ENCODE results near the gene IGFL2.
"Not testable (repeated sequence)": the region's sequence is repeated elsewhere in the genome, so short reads cannot be mapped to it uniquely, and the experiment has no call there.

IGFL2 gene

DNA sequence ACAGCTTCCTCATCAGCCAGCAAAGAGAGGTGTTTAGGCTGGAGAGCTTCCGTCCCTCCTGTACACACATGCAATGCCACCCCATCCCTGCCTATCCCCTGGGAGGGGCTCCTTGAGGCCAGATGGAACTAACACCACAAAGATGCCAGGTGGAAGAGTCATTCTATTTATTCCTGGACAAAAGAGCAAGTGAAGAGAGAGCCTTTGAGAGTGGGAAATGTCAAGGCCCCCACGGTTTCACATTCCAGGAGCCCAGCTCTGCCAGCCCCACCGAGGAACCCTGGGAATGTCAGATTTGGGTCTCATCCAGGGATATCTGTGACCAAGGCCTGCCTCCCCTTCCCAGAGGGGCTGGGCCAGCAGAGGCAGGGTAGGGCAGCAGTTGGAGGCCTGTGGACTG is 50.7 kb downstream of the IGFL2 start:
- no peaks in the 10 kb centered on the region for H3K36me3 Mint-ChIP-seq (ENCODE audit: insufficient read depth)
- H3K27ac Mint-ChIP-seq, result no peak overlapping the region
- H3K4me1 Mint-ChIP-seq (ENCODE audit: low read depth in 2 of 2), result peaks cover 0 to 3% of the 10 kb centered on the region in 2 donors
- peaks cover 76 to 78% of the 10 kb centered on the region in 2 donors for H3K27me3 Mint-ChIP-seq
- ATAC-seq (replicated peaks) (no peak), DNase-seq (no peak)
- no peak overlapping the region for H3K4me3 Mint-ChIP-seq
- no peaks in the 10 kb centered on the region for H3K9me3 Mint-ChIP-seq

- DNase-seq (no peak), ATAC-seq (replicated peaks) (no peak)
- Mint-ChIP-seq H3K36me3 (ENCODE audit: insufficient read depth) (no peaks in the 10 kb centered on the region), H3K4me1 (ENCODE audit: low read depth in 2 of 2) (peaks cover 0 to under 1% of the 10 kb centered on the region in 2 donors), H3K9me3 (no peaks in the 10 kb centered on the region), H3K27me3 (peaks cover 50 to 74% of the 10 kb centered on the region in 2 donors), H3K4me3 (no peak overlapping the region), H3K27ac (no peak overlapping the region)
Measured at GRCh38 chr19:46201454-46202310, 53.6 kb downstream of the IGFL2 start.

DNA sequence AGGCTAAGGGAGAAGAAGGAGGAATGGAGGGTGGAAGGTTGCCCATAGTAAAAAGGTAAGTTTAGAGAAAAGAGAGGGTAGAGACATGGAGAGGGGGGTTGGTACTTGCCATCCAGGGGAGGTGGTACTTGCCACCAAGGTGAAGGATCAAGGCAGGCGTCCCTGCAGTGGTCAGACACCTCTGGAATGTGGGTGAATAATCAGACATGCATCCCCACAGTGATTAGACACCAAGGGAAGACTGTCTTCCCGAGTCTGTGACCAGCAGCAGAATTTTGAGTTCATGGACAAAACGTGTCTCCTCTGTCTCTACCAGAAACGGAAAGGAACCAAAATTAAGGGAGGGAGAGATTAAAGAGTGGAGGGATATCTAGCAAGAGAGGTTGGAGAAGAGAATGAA is 54.4 kb downstream of the IGFL2 start:
- Mint-ChIP-seq H3K36me3 (ENCODE audit: insufficient read depth) (no peaks in the 10 kb centered on the region), H3K27ac (no peak overlapping the region), H3K4me3 (no peak overlapping the region), H3K9me3 (no peaks in the 10 kb centered on the region), H3K4me1 (ENCODE audit: low read depth in 2 of 2) (no peaks in the 10 kb centered on the region), H3K27me3 (peaks cover 44 to 74% of the 10 kb centered on the region in 2 donors)
- no peak for DNase-seq
- ATAC-seq (replicated peaks), result no peak

DNA sequence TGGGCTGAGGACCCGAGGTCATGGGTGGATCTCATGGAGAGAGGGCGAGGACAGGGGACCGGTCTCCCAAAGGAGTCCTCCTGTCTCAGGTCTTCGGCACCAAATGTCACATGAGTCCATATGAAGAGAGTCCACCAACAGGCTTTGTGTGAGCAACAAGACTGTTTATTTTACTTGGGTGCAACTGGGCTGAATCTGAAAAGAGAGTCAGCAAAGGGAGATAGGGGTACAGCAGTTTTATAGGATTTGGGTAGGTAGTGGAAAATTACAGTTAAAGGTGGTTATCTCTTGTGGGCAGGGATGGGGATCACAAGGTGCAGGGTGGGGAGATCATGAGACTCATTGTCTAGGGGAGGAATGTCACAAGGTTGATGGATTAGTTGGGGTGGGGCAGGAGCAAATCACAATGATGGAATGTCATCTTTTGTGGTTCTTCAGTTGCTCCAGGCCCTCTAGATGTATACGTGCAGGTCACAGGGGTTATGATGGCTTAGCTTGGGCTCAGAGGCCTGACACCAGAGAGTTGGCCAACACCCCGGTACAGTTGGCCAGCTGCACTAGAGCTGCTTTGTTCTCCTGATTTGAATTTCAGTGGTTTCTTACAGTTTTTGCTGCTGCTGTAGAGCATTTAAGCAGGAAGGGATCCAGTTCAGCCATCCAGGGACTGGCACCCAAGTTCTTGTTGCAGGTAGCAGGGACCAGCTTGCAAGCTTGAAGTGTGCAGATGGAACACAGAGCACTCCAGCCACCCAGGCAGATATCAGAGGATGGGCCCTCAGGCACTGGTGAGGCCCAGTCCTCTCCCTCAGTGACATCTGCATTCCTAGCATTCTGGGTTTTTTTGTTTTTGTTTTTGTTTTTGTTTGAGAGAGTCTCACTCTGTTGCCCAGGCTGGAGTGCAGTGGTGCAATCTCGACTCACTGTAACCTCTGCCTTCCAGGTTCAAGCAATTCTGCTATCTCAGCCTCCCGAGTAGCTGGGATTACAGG is 55.1 kb downstream of the IGFL2 start:
- H3K9me3 Mint-ChIP-seq, result no peaks in the 10 kb centered on the region
- no peaks in the 10 kb centered on the region for H3K4me1 Mint-ChIP-seq (ENCODE audit: low read depth in 2 of 2)
- H3K27ac Mint-ChIP-seq, result no peak overlapping the region
- H3K36me3 Mint-ChIP-seq (ENCODE audit: insufficient read depth), result no peaks in the 10 kb centered on the region
- H3K4me3 Mint-ChIP-seq, result no peak overlapping the region
- ATAC-seq (replicated peaks), result no peak
- peaks cover 44 to 75% of the 10 kb centered on the region in 2 donors for H3K27me3 Mint-ChIP-seq
- no peak for DNase-seq

DNA sequence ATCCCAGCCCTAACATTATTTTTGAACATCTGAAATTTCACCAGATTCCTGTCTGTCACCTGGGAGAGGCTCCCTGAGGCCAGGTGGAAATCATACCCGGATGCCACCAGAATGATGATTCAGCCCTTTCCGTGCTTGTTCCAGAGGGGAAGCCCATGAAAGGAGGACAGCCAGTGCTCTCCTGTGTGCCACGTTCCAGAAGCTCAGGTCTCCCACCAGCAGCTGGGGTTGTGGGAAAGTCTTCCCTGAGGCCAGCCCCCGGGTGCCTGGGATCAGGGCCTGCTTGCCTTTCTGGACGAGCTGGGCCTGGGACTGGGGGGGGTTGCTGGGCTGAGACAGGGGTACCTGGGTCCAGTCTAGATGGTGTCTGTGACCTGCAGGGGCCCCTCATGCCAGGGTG is 56.0 kb downstream of the IGFL2 start:
- Mint-ChIP-seq H3K9me3 (no peaks in the 10 kb centered on the region), H3K27me3 (peaks cover 45 to 79% of the 10 kb centered on the region in 2 donors), H3K4me1 (ENCODE audit: low read depth in 2 of 2) (peaks cover 0 to 6% of the 10 kb centered on the region in 2 donors), H3K27ac (no peak overlapping the region), H3K4me3 (no peak overlapping the region), H3K36me3 (ENCODE audit: insufficient read depth) (no peaks in the 10 kb centered on the region)
- ATAC-seq (replicated peaks) (no peak), DNase-seq (no peak)

DNA sequence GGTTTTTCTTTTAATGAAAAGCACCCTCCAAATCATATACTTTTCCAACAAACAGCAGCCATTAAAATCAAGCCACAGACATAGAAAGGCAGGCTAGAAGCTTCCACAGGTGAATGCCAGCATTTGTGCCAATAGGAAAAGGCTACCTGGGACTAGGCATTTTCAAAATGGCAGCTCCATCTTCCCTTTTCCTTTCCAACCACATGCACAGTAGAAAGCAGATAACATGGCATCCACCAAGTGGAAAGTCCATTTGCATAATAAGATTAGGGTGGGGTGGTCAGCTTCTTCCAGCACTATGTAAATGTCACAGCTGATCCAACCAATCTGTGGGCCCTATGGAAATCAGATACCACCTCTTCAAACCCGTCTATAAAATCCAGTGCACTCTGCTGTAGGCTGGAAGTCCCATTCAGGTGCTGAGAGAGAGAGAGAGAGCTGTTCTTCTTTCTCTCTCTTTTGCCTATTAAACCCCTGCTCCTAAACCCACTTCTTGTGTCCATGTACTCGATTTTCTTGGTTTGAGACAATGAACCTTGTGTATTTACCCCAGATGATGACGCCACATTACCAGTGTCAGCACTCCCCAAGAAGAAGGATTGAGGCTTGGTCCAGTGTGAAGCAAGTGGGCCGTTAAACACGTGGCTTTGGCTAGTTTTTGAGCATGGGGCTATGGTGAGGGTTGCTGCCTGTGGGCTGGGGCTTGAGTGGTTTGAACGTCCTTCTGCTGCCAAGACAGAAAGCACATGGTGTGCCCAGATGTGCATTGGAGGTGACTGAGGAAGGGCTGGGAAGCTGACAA is 57.3 kb downstream of the IGFL2 start:
- Mint-ChIP-seq H3K36me3 (ENCODE audit: insufficient read depth) (no peaks in the 10 kb centered on the region), H3K27ac (no peak overlapping the region), H3K4me1 (ENCODE audit: low read depth in 2 of 2) (peaks cover 0 to 9% of the 10 kb centered on the region in 2 donors), H3K9me3 (no peaks in the 10 kb centered on the region), H3K27me3 (peaks cover 58 to 91% of the 10 kb centered on the region in 2 donors), H3K4me3 (no peak overlapping the region)
- no peak for DNase-seq
- no peak for ATAC-seq (replicated peaks)

DNA sequence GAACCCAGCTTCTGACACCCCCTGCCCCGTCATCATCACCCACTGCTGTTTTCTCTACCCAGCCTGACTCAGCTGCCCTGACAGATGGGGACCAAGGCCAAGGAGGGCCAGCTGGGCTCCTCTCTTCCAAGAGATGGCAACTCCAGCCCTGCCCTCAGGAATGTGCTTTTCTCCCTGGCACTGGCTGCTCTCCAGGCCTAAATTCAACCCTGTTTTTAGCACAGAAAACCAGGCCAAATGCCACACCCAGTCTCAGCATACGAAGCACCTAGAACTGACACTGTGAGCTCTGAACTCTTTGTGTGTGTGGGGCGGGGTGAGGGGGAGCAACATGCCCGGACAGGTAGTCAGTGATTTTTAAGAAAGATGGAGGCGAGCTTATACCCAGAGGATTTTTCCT is 58.1 kb downstream of the IGFL2 start:
- Mint-ChIP-seq H3K27ac (no peak overlapping the region), H3K27me3 (peaks cover 55 to 91% of the 10 kb centered on the region in 2 donors), H3K9me3 (no peaks in the 10 kb centered on the region), H3K4me1 (ENCODE audit: low read depth in 2 of 2) (peaks cover 0 to 9% of the 10 kb centered on the region in 2 donors), H3K36me3 (ENCODE audit: insufficient read depth) (no peaks in the 10 kb centered on the region), H3K4me3 (no peak overlapping the region)
- DNase-seq (no peak), ATAC-seq (replicated peaks) (no peak)

DNA sequence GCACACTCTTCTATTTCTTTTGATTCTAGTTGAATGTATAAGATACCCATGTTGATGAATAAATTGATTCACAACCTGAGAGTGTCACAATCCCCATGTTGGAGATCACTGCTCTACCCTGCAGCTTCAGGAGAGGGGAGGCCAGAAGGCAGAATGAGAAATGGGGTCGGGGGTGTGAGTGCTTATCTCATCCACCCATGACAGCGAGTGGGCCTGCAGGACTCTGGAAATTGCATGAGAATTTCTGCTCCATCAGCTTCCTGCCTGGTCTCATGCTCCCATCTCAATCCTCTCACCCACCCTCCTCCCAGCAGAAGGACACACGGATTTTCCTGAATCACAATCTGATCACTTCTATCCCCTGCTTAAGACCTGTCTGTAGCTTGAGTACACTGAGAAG is 58.6 kb downstream of the IGFL2 start:
- Mint-ChIP-seq H3K27ac (no peak overlapping the region), H3K9me3 (no peaks in the 10 kb centered on the region), H3K4me1 (ENCODE audit: low read depth in 2 of 2) (peaks cover 0 to 9% of the 10 kb centered on the region in 2 donors), H3K36me3 (ENCODE audit: insufficient read depth) (no peaks in the 10 kb centered on the region), H3K27me3 (peaks cover 55 to 91% of the 10 kb centered on the region in 2 donors), H3K4me3 (no peak overlapping the region)
- DNase-seq (no peak), ATAC-seq (replicated peaks) (no peak)

DNA sequence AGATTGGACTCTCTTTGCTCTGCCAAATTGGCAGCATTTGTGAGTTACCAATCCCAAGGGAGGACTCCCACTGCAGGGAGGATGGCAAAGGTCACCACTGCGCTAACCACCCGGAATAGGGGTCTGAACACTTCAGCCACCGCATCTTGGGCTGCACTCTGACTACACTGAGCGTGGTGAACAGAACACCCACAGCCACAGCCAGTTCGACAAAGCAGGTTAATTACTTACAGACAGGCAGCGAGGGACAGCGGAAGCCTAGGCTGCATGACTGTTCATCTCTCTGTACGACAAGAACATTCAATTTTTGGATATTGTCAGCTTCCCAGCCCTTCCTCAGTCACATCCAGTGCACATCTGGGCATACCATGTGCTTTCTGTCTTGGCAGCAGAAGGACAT is 59.8 kb downstream of the IGFL2 start:
- not testable (repeated sequence) for ATAC-seq (replicated peaks); DNase-seq; H3K36me3 Mint-ChIP-seq (ENCODE audit: insufficient read depth); H3K4me1 Mint-ChIP-seq (ENCODE audit: low read depth in 2 of 2); H3K4me3 Mint-ChIP-seq; H3K9me3 Mint-ChIP-seq; H3K27ac Mint-ChIP-seq
- H3K27me3 Mint-ChIP-seq, result peaks cover 55 to 91% of the 10 kb centered on the region in 2 donors

- no peaks in the 10 kb centered on the region for H3K9me3 Mint-ChIP-seq
- peaks cover 3 to 9% of the 10 kb centered on the region in 2 donors for H3K4me1 Mint-ChIP-seq (ENCODE audit: low read depth in 2 of 2)
- no peak overlapping the region for H3K27ac Mint-ChIP-seq
- no peaks in the 10 kb centered on the region for H3K36me3 Mint-ChIP-seq (ENCODE audit: insufficient read depth)
- peaks cover 63 to 96% of the 10 kb centered on the region in 2 donors for H3K27me3 Mint-ChIP-seq
- no peak overlapping the region for H3K4me3 Mint-ChIP-seq
- ATAC-seq (replicated peaks) (no peak), DNase-seq (no peak)
Measured at GRCh38 chr19:46209051-46209450, 61.0 kb downstream of the IGFL2 start.

DNA sequence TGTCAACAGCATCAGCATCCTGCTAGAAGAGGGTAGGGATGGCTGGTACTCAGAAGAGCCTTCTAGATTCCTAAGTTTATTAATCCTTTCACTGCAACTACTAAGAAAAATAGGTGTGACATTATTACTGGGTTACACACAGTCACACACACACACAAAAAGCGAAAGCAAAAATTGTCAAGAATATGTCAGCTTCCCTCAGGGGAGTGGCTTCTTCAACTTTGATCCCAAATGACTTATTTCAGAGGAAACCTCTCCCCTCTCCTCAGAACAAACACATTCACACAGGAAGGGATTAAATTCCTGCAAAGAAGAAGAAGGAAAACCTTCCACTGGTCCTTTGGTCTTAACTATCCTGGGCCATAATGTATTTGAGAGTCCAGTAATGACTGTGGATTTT is 61.4 kb downstream of the IGFL2 start:
- no peaks in the 10 kb centered on the region for H3K9me3 Mint-ChIP-seq
- no peak for ATAC-seq (replicated peaks)
- H3K4me3 Mint-ChIP-seq, result no peak overlapping the region
- H3K27ac Mint-ChIP-seq, result no peak overlapping the region
- no peaks in the 10 kb centered on the region for H3K36me3 Mint-ChIP-seq (ENCODE audit: insufficient read depth)
- peaks cover 68 to 96% of the 10 kb centered on the region in 2 donors for H3K27me3 Mint-ChIP-seq
- H3K4me1 Mint-ChIP-seq (ENCODE audit: low read depth in 2 of 2), result peaks cover 3 to 9% of the 10 kb centered on the region in 2 donors
- DNase-seq, result no peak

GRCh38 chr19:46210669-46211068 is 62.6 kb downstream of the IGFL2 start:
- Mint-ChIP-seq H3K27ac (no peak overlapping the region), H3K9me3 (no peaks in the 10 kb centered on the region), H3K4me3 (no peak overlapping the region), H3K27me3 (peaks cover 70 to 90% of the 10 kb centered on the region in 2 donors), H3K4me1 (ENCODE audit: low read depth in 2 of 2) (peaks cover 3 to 9% of the 10 kb centered on the region in 2 donors), H3K36me3 (ENCODE audit: insufficient read depth) (no peaks in the 10 kb centered on the region)
- no peak for DNase-seq
- ATAC-seq (replicated peaks), result no peak
